H9 (cell line): Measurements from ENCODE around the gene SYCE1. TPM values are rescaled to one million over a fixed set of nuclear protein-coding genes. Genes with fewer than 3 reads are reported as not detected.

Source experiments
- DNase-seq: peaks from one replicate; pipeline ENCODE4 v3.0.0-alpha.2; 2017
- H2AFZ ChIP-seq: one replicate; pipeline ENCODE4 v1.6.1; 2013; ENCODE audit warnings: mild to moderate bottlenecking, low read length, control low read depth, moderate library complexity
- H2AK5ac ChIP-seq: 2 replicates; pipeline ENCODE4 v1.6.1; 2013; ENCODE audit warnings: low read length, control low read depth, mixed read lengths; ENCODE audit not compliant: insufficient read length
- H2BK120ac ChIP-seq: one replicate; pipeline ENCODE4 v1.6.1; 2013; ENCODE audit warnings: low read depth, mild to moderate bottlenecking, low read length, control low read depth, inconsistent platforms; ENCODE audit not compliant: poor library complexity, severe bottlenecking
- H2BK12ac ChIP-seq: 2 replicates; pipeline ENCODE4 v1.6.1; 2013; ENCODE audit warnings: low read length, control low read depth, mixed read lengths, low read depth; ENCODE audit not compliant: insufficient read length
- H2BK15ac ChIP-seq: 2 replicates; pipeline ENCODE4 v1.6.1; 2013; ENCODE audit warnings: low read depth, low read length, control low read depth
- H2BK20ac ChIP-seq: one replicate; pipeline ENCODE4 v1.6.1; 2013; ENCODE audit warnings: low read depth, mild to moderate bottlenecking, low read length, control low read depth, inconsistent platforms; ENCODE audit not compliant: poor library complexity, severe bottlenecking
- H2BK5ac ChIP-seq: 2 replicates; pipeline ENCODE4 v1.6.1; 2013; ENCODE audit warnings: low read length, control low read depth, mixed read lengths; ENCODE audit not compliant: insufficient read length
- H3K14ac ChIP-seq: 2 replicates; pipeline ENCODE4 v1.6.1; 2013; ENCODE audit warnings: low read length, control low read depth; ENCODE audit not compliant: insufficient read depth
- H3K18ac ChIP-seq: 2 replicates; pipeline ENCODE4 v1.6.1; 2013; ENCODE audit warnings: low read depth, mild to moderate bottlenecking, mixed read lengths, low read length, control low read depth; ENCODE audit not compliant: insufficient read length
- H3K23ac ChIP-seq: 2 replicates; pipeline ENCODE4 v1.6.1; 2013; ENCODE audit warnings: low read length, control low read depth, mixed read lengths, low read depth; ENCODE audit not compliant: insufficient read length
- H3K23me2 ChIP-seq: 2 replicates; pipeline ENCODE4 v1.6.1; 2013; ENCODE audit warnings: low read depth, mild to moderate bottlenecking, mixed read lengths, low read length, control low read depth; ENCODE audit not compliant: insufficient read length, poor library complexity, severe bottlenecking
- H3K27ac ChIP-seq: 2 replicates; pipeline ENCODE4 v1.5.1; 2013; ENCODE audit warnings: low read length, control low read depth, mixed read lengths, low read depth; ENCODE audit not compliant: insufficient read length
- H3K27me3 ChIP-seq: 2 replicates; pipeline ENCODE4 v1.6.1; 2013; ENCODE audit warnings: low read length, control low read depth, inconsistent platforms; ENCODE audit not compliant: insufficient read depth
- H3K4ac ChIP-seq: 2 replicates; pipeline ENCODE4 v1.6.1; 2013; ENCODE audit warnings: low read depth, mild to moderate bottlenecking, control low read depth, inconsistent platforms, low read length, moderate library complexity
- H3K4me1 ChIP-seq: 2 replicates; pipeline ENCODE4 v1.6.1; 2013; ENCODE audit warnings: low read length, control low read depth, inconsistent platforms; ENCODE audit not compliant: insufficient read depth
- H3K4me2 ChIP-seq: 2 replicates; pipeline ENCODE4 v1.6.1; 2013; ENCODE audit warnings: low read length, control low read depth, mixed read lengths; ENCODE audit not compliant: insufficient read length, insufficient read depth
- H3K56ac ChIP-seq: 2 replicates; pipeline ENCODE4 v1.6.1; 2013; ENCODE audit warnings: low read depth, mild to moderate bottlenecking, mixed read lengths, low read length, control low read depth; ENCODE audit not compliant: insufficient read length
- H3K79me1 ChIP-seq: 2 replicates; pipeline ENCODE4 v1.6.1; 2013; ENCODE audit warnings: low read depth, mild to moderate bottlenecking, moderate library complexity, low read length, control low read depth, inconsistent platforms; ENCODE audit not compliant: insufficient read depth, poor library complexity, severe bottlenecking
- H3K79me2 ChIP-seq: 2 replicates; pipeline ENCODE4 v1.6.1; 2013; ENCODE audit warnings: low read length, control low read depth, inconsistent platforms; ENCODE audit not compliant: insufficient read depth
- H3K9ac ChIP-seq: 2 replicates; pipeline ENCODE4 v1.6.1; 2013; ENCODE audit warnings: low read length, control low read depth, mixed read lengths; ENCODE audit not compliant: insufficient read length; ENCODE audit errors: extremely low read depth
- H3K9me3 ChIP-seq: one replicate; pipeline ENCODE4 v1.6.1; 2013; ENCODE audit warnings: low read depth, low read length, inconsistent platforms; ENCODE audit not compliant: control insufficient read depth
- H3T11ph ChIP-seq: one replicate; pipeline ENCODE4 v1.6.1; 2013; ENCODE audit warnings: mild to moderate bottlenecking, low read length, control low read depth, inconsistent platforms
- H4K20me1 ChIP-seq: one replicate; pipeline ENCODE4 v1.6.1; 2013; ENCODE audit not compliant: control insufficient read depth, insufficient read length, insufficient read depth
- H4K5ac ChIP-seq: 2 replicates; pipeline ENCODE4 v1.6.1; 2013; ENCODE audit warnings: low read depth, mild to moderate bottlenecking, mixed read lengths, low read length, control low read depth; ENCODE audit not compliant: insufficient read length
- H4K8ac ChIP-seq: replicated peaks from 2 replicates; pipeline ENCODE4 v1.6.1; 2013; ENCODE audit warnings: low read length, control low read depth, mixed read lengths, low read depth; ENCODE audit not compliant: insufficient read length
- H4K91ac ChIP-seq: 2 replicates; pipeline ENCODE4 v1.6.1; 2013; ENCODE audit warnings: low read depth, mild to moderate bottlenecking, moderate library complexity, mixed read lengths, low read length, control low read depth; ENCODE audit not compliant: insufficient read length
- H3K27ac Mint-ChIP-seq, 3 experiments: 2 replicates in 2 of 3; 3 replicates in 1 of 3; pipeline ENCODE4 v1.8.0; 2020 to 2021; ENCODE audit warnings: mixed read lengths in 3 of 3, mild to moderate bottlenecking in 1 of 3, moderate library complexity in 1 of 3
- H3K27me3 Mint-ChIP-seq: 2 replicates; pipeline ENCODE4 v1.8.0; 2021; ENCODE audit warnings: low read depth, mild to moderate bottlenecking, moderate library complexity, mixed read lengths
- H3K36me3 Mint-ChIP-seq, 3 experiments: 2 replicates in 2 of 3; 3 replicates in 1 of 3; pipeline ENCODE4 v1.8.0; 2020 to 2021; ENCODE audit warnings: low read depth in 3 of 3, mixed read lengths in 3 of 3; ENCODE audit not compliant: insufficient read depth in 1 of 3
- H3K4me1 Mint-ChIP-seq, 2 experiments: 2 replicates each; pipeline ENCODE4 v1.8.0; 2020; ENCODE audit warnings: mixed read lengths in 2 of 2
- H3K4me3 Mint-ChIP-seq, 2 experiments: 2 replicates in 1 of 2; 3 replicates in 1 of 2; pipeline ENCODE4 v1.8.0; 2020 to 2021; ENCODE audit warnings: mild to moderate bottlenecking in 2 of 2, mixed read lengths in 2 of 2, moderate library complexity in 1 of 2
- H3K9me3 Mint-ChIP-seq, 2 experiments: 2 replicates in 1 of 2; 3 replicates in 1 of 2; pipeline ENCODE4 v1.8.0; 2020; ENCODE audit warnings: mild to moderate bottlenecking in 2 of 2, mixed read lengths in 2 of 2, moderate library complexity in 1 of 2
- CTCF ChIP-seq: fragments of 200-600 bp; sonication (generic); conservative IDR thresholded peaks from 3 replicates; pipeline ENCODE4 v1.8.0; 2021; ENCODE audit warnings: antibody characterized with exemption, mild to moderate bottlenecking
- WGBS: extraction: QIAGEN DNeasy Blood & Tissue Kit; methylation state at CpG from one replicate; pipeline ENCODE4 v1.1.7; 2013; ENCODE audit warnings: missing lambda C conversion rate, low lambda C conversion rate, mixed read lengths; ENCODE audit not compliant: insufficient read length; ENCODE audit errors: extremely low coverage; 5-methylcytosine and 5-hydroxymethylcytosine counted together
- total RNA-seq: library from RNA; stranded (reverse); gene quantifications from 2 replicates; pipeline ENCODE4 v1.2.1, GENCODE V29; 2021

Gene SYCE1
- total RNA-seq, 1 experiment from 2014 or later = not detected

GRCh38 chr10:133515471-133515870 lies 49.9 kb downstream of the SYCE1 start:
- Histone ChIP-seq H3K23ac (no peak overlapping the region), H3T11ph (no peak overlapping the region), H2BK20ac (no peak overlapping the region), H3K4ac (no peak overlapping the region), H3K18ac (no peak overlapping the region), H3K9me3 (peaks cover 51% of the 10 kb centered on the region), H2AK5ac (no peak overlapping the region), H2AFZ (no peak overlapping the region), H2BK15ac (no peak overlapping the region), H4K91ac (no peak overlapping the region), H4K20me1 (no peaks in the 10 kb centered on the region), H4K8ac (no peak overlapping the region), H3K4me2 (no peak overlapping the region), H3K4me1 (no peaks in the 10 kb centered on the region), H3K79me2 (no peaks in the 10 kb centered on the region), H3K9ac (no peak overlapping the region), H3K79me1 (no peaks in the 10 kb centered on the region), H4K5ac (no peak overlapping the region), H2BK120ac (no peak overlapping the region), H3K27me3 (no peaks in the 10 kb centered on the region), H3K27ac (no peak overlapping the region), H3K56ac (no peak overlapping the region), H3K23me2 (no peaks in the 10 kb centered on the region), H2BK5ac (no peak overlapping the region), H2BK12ac (no peak overlapping the region), H3K14ac (no peak overlapping the region)
- H3K36me3 Mint-ChIP-seq = peaks cover 0 to 9% (median 2%) of the 10 kb centered on the region in 3 experiments; a peak in 4 of 7 replicates
- DNase-seq = no peak
- WGBS = no CpG with 5 or more reads among the region's 4 CpGs
- no peak overlapping the region for H3K27ac Mint-ChIP-seq
- H3K4me3 Mint-ChIP-seq = no peak overlapping the region
- H3K4me1 Mint-ChIP-seq = no peaks in the 10 kb centered on the region
- TF ChIP-seq CTCF = no peak
- H3K9me3 Mint-ChIP-seq = peaks cover 79 to 83% of the 10 kb centered on the region in 2 experiments
- peaks cover 1% of the 10 kb centered on the region; the same call in 1 of the 2 replicates for H3K27me3 Mint-ChIP-seq
